Measurements from ENCODE around the gene SIAH1.
"Not testable (repeated sequence)": the region's sequence is repeated elsewhere in the genome, so short reads cannot be mapped to it uniquely, and the experiment has no call there.

The SIAH1 gene

DNA sequence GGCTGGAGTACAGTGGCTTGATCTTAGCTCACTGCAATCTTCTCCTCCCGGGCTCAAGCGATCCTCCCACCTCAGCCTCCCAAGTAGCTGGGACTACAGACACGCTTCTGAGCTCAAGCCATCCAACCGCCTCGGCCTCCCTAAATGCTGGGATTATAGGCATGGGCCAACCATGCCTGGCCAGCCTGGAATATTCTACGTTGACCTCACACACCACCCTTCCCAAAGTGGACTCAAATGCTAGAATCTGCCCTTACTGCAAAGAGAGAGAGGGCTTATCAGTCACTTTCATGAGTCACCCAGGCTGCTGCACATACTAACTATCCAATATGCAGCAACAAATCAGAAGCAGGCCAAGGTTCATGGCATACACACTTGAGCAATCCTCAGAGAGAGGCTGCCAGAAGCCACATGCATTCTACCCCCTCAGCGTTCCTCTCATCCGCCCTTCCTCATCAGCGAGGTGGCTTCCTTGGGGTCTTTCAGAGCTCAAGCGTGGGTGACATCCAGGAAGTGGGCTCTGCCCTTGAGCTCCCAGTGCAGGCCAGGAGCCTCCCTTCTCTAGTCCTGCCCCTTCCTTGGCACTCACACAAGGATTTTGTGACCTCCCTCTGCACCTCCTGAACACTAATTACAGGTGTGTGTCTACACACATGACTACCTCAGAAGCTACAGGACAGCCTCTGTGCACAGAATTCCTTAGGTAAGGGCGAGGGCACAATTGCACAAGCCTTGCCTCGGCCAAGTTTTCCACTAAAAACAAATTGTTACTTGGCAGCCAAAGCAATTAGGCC lies 24.8 kb upstream of the SIAH1 start:
- no peaks in the 10 kb centered on the region for H3K36me3 Mint-ChIP-seq
- no peak for DNase-seq
- no peak for ATAC-seq (replicated peaks)
- H3K4me1 Mint-ChIP-seq, result peaks cover 6 to 7% of the 10 kb centered on the region in 2 donors
- H3K27ac Mint-ChIP-seq, result no peak overlapping the region
- no peaks in the 10 kb centered on the region for H3K27me3 Mint-ChIP-seq
- H3K4me3 Mint-ChIP-seq, result no peak overlapping the region
- peaks cover 0 to 3% of the 10 kb centered on the region in 2 donors for H3K9me3 Mint-ChIP-seq

- DNase-seq, result no peak
- no peak overlapping the region for H3K27ac Mint-ChIP-seq
- H3K4me3 Mint-ChIP-seq, result no peak overlapping the region
- peaks cover 0 to 3% of the 10 kb centered on the region in 2 donors for H3K9me3 Mint-ChIP-seq
- no peaks in the 10 kb centered on the region for H3K27me3 Mint-ChIP-seq
- no peak for ATAC-seq (replicated peaks)
- H3K36me3 Mint-ChIP-seq, result no peaks in the 10 kb centered on the region
- peaks cover 4 to 14% of the 10 kb centered on the region in 2 donors for H3K4me1 Mint-ChIP-seq
Measured at GRCh38 chr16:48408688-48409087, 23.5 kb upstream of the SIAH1 start.

DNA sequence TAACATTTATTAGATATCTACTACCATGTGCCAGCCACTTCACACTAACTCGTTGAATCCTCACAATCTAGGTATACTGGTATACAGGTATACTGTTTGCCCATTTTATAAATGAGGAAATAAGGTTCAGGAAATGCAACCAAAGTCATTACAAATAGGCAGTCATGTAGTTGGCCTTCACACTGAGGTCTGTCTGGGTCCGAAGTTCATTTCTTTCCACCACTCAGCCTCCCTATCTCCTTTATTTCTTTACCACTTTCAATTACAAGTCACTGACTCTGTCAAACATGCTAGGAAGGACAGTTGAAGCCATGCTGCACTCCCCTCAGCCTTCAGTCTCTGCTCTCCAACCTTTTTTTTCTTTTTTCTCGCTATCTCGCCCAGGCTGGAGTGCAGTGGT lies 20.7 kb upstream of the SIAH1 start:
- Mint-ChIP-seq H3K27ac (peak overlapping the region; percentile 48), H3K4me3 (no peak overlapping the region), H3K36me3 (no peaks in the 10 kb centered on the region), H3K9me3 (peaks cover 0 to 3% of the 10 kb centered on the region in 2 donors), H3K27me3 (no peaks in the 10 kb centered on the region), H3K4me1 (peaks cover 4 to 14% of the 10 kb centered on the region in 2 donors)
- ATAC-seq (replicated peaks), result no peak
- DNase-seq, result no peak

DNA sequence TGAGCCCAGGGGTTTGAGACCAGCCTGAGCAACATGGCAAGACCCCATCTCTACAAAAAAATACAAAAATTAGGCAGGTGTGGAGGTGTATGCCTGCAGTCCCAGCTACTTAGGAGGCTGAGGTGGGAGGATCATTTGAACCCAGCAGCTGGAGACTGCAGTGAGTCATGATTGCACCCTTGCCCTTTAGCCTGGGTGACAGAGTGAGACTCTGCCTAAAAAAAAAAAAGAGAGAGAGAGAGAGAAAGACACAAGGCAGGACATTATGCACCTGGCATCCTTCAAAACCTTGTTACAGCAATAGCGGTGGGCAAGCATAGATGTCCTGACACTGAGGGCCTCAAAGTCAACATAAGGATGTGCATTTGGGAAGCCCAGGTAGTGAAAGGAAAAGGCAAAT lies 19.9 kb upstream of the SIAH1 start:
- H3K4me3 Mint-ChIP-seq, result no peak overlapping the region
- ATAC-seq (replicated peaks), result no peak
- DNase-seq, result no peak
- H3K4me1 Mint-ChIP-seq, result peaks cover 4 to 16% of the 10 kb centered on the region in 2 donors
- H3K27ac Mint-ChIP-seq, result no peak overlapping the region
- no peaks in the 10 kb centered on the region for H3K36me3 Mint-ChIP-seq
- H3K27me3 Mint-ChIP-seq, result no peaks in the 10 kb centered on the region
- peaks cover 0 to 3% of the 10 kb centered on the region in 2 donors for H3K9me3 Mint-ChIP-seq

GRCh38 chr16:48402547-48402946 lies 17.3 kb upstream of the SIAH1 start:
- not testable (repeated sequence) for H3K27ac Mint-ChIP-seq; ATAC-seq (replicated peaks); H3K4me3 Mint-ChIP-seq; H3K9me3 Mint-ChIP-seq; DNase-seq; H3K27me3 Mint-ChIP-seq; H3K36me3 Mint-ChIP-seq
- peaks cover 2 to 15% of the 10 kb centered on the region in 2 donors for H3K4me1 Mint-ChIP-seq

GRCh38 chr16:48395375-48395774 lies 10.2 kb upstream of the SIAH1 start:
- H3K27ac Mint-ChIP-seq, result no peak overlapping the region

DNA sequence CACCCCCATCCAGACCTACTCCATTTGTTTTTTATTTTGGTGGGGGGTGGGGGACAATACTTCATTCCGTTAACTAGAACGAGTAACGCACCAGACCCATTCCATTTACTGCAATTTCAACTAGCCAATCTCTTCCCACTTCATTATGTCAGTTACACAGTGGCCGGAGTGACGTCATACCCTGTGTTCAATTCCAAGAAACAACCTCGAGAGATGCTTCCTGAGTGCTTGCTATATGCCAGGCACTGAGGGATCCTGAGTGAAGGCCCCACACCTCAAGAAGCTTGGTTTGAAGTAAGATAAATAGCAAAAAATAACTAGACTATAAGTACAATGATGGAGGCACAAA lies 9.1 kb upstream of the SIAH1 start:
- H3K9me3 Mint-ChIP-seq, result no peaks in the 10 kb centered on the region
- DNase-seq (no peak), ATAC-seq (replicated peaks) (no peak)
- no peak overlapping the region for H3K27ac Mint-ChIP-seq
- no peak overlapping the region for H3K4me3 Mint-ChIP-seq
- H3K27me3 Mint-ChIP-seq, result no peaks in the 10 kb centered on the region
- no peaks in the 10 kb centered on the region for H3K4me1 Mint-ChIP-seq
- no peaks in the 10 kb centered on the region for H3K36me3 Mint-ChIP-seq

More at GRCh38 chr16:48395375-48395774, 10.2 kb upstream of the SIAH1 start:
- Mint-ChIP-seq H3K27me3 (no peaks in the 10 kb centered on the region), H3K36me3 (no peaks in the 10 kb centered on the region), H3K4me1 (peaks cover 0 to 4% of the 10 kb centered on the region in 2 donors), H3K4me3 (no peak overlapping the region), H3K9me3 (no peaks in the 10 kb centered on the region)
- ATAC-seq (replicated peaks) (no peak), DNase-seq (no peak)

DNA sequence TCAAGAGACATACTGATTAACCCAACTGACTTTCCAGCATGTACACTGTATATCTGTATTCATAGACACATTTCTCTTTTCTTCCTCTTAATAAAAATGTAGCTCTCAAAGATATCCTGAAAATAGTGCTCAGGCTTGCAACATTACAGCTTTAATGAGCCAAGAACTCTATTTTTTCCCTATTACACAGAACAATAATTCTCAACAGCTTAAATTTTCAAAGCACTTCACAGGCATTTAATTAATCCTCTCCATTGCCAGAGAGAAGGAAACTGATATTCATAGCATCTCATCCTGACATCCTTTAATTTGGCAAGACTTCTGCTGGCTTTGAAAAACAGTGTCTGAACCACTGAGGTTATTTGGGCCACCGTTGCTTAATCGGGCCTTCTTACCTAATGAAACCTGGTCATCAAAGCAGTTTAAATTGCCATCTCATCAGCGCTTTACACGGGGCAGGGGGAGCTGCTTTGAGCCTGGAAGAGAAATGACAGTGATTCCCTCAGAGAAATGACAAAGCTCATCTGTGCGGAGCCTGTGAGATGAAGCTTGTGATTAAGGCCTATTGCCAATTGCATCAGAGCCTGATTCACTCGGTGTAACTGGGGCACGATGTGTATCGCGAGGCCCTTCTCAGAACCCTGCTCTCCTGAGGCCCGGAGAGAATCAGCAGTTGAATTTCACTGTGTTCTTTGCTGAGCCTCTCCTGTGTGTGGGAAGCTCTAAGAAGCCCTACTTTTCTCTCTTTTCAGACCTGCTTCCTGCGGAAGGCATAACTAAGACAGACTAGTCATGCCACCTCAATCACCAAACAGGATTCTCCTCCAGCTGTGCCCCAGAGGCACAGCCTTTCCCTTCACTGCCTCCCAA lies 8.5 kb upstream of the SIAH1 start:
- ATAC-seq (replicated peaks) (no peak), DNase-seq (no peak)
- Mint-ChIP-seq H3K4me1 (no peaks in the 10 kb centered on the region), H3K36me3 (no peaks in the 10 kb centered on the region), H3K27ac (no peak overlapping the region), H3K4me3 (no peak overlapping the region), H3K27me3 (no peaks in the 10 kb centered on the region), H3K9me3 (no peaks in the 10 kb centered on the region)

GRCh38 chr16:48392407-48392806 lies 7.2 kb upstream of the SIAH1 start:
- H3K9me3 Mint-ChIP-seq, result no peaks in the 10 kb centered on the region
- no peak overlapping the region for H3K4me3 Mint-ChIP-seq
- no peak overlapping the region for H3K27ac Mint-ChIP-seq
- H3K27me3 Mint-ChIP-seq, result no peaks in the 10 kb centered on the region
- no peaks in the 10 kb centered on the region for H3K4me1 Mint-ChIP-seq
- DNase-seq (no peak), ATAC-seq (replicated peaks) (no peak)
- H3K36me3 Mint-ChIP-seq, result no peaks in the 10 kb centered on the region

DNA sequence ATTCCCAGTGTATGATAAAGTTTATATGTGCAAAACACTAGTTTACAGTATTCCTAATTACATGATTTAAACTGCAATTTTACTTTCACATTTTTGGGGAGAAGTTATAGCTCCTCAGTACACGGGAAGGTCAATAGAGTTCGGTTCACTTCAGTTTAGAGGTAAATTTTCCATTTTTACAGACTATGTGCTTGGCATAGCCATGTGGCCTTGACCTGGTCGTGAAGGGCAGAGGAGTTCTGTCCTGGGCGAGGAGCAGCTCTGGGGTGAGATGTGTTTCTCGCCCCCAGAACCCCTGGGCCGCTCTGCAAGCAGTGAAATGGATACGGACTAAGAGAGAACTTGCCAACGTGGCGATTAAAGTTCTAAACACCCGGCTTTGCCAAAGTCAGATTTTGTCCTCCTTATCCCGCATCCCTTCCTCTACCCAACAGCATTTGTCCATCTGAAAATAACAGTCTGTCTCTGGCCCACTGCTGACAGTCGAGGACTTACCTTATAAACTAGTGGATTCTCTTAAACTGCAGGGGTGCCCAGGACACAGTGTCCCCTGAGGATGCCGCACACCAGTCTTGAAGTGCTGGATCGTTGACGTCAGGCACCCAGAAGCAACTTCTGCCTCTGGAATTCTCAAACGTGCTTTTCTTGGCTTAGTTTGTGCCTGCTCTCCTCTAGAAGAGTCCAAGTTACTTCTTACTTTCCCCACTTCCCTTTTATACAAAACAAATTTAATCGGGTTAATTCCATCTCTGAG lies 1.5 kb upstream of the SIAH1 start:
- DNase-seq, result no peak
- H3K4me1 Mint-ChIP-seq, result peaks cover 11 to 18% of the 10 kb centered on the region in 2 donors
- no peak overlapping the region for H3K27ac Mint-ChIP-seq
- H3K4me3 Mint-ChIP-seq, result no peak overlapping the region
- peaks cover 1 to 5% of the 10 kb centered on the region in 2 donors for H3K36me3 Mint-ChIP-seq
- no peak for ATAC-seq (replicated peaks)
- H3K9me3 Mint-ChIP-seq, result no peaks in the 10 kb centered on the region
- no peaks in the 10 kb centered on the region for H3K27me3 Mint-ChIP-seq

GRCh38 chr16:48384520-48385252 lies 527 bp downstream of the SIAH1 start:
- Mint-ChIP-seq H3K36me3 (peaks cover 4 to 16% of the 10 kb centered on the region in 2 donors), H3K27ac (peak overlapping the region; percentile 90), H3K4me1 (peaks cover 25 to 36% of the 10 kb centered on the region in 2 donors), H3K4me3 (peak overlapping the region; percentile 92 to 93), H3K9me3 (no peaks in the 10 kb centered on the region), H3K27me3 (no peaks in the 10 kb centered on the region)
- peak; percentile 18 for DNase-seq
- ATAC-seq (replicated peaks), result peak; percentile 76 to 79

- Mint-ChIP-seq H3K27me3 (no peaks in the 10 kb centered on the region), H3K36me3 (peaks cover 4 to 16% of the 10 kb centered on the region in 2 donors), H3K9me3 (no peaks in the 10 kb centered on the region), H3K4me3 (peak overlapping the region; percentile 84 to 88), H3K4me1 (peaks cover 32 to 43% of the 10 kb centered on the region in 2 donors), H3K27ac (peak overlapping the region; percentile 90)
- no peak for DNase-seq
- no peak for ATAC-seq (replicated peaks)
Measured at GRCh38 chr16:48383877-48384519, 1.2 kb downstream of the SIAH1 start.

Data from stimulated activated naive B cell treated with anti-CD40 and anti-IgM and Interleukin-4, amounts not matched to agents 10 μg/mL and 1 μg/mL and 100 μg/mL, for 72 hours (primary cell).